Measurements from ENCODE around the gene EML6.
"Not testable (repeated sequence)": the region's sequence is repeated elsewhere in the genome, so short reads cannot be mapped to it uniquely, and the experiment has no call there.

The EML6 gene

DNA sequence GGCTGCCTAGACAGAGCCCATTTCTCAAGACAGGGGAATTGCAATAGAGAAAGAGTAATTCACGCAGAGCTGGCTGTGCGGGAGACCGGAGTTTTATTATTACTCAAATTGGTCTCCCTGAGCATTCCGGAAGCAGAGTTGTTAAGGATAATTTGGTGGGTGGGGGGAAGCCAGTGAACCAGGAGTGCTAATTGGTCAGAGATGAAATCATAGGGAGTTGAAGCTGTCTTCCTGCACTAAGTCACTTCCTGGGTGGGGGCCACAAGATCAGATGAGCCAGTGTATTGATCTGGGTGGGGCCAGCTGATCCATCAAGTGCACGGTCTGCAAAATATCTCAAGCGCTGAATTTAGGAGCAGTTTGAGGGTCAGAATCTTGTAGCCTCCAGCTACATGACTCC, 242.0 kb downstream of the EML6 start:
- no peak for DNase-seq (ENCODE audit: low read depth)

DNA sequence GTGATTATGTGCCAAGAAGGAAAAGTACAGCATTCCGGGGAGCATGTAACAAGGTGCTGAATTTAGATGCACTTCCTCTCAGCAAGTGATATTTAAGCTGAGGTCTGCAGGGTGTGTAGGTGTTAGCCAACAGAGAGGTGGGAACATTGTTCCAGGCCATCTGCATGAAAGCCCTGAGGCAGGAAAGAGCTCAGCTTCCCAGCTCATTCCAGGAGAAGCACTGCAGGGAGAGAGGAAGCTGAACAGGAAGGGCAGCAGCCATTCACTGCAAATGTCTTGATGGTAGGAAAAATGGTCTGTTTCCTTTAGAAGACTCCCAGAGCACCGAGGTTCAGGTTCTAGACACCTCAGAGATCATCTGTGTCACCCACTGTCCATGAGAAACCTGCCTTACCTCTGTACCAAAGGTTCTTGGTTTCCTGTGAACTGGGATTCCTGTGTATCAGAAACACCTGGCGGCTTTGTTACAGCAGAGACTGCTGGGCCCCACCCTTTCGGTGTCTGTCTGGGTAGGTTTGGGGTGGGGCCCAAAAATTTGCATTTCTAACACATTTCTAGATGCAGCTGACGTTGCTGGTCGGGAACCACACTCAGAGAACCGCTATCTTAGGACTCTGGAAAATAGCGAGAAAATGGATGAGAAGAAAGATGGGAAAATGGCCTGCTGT, 242.8 kb downstream of the EML6 start:
- no peak for DNase-seq (ENCODE audit: low read depth)

DNA sequence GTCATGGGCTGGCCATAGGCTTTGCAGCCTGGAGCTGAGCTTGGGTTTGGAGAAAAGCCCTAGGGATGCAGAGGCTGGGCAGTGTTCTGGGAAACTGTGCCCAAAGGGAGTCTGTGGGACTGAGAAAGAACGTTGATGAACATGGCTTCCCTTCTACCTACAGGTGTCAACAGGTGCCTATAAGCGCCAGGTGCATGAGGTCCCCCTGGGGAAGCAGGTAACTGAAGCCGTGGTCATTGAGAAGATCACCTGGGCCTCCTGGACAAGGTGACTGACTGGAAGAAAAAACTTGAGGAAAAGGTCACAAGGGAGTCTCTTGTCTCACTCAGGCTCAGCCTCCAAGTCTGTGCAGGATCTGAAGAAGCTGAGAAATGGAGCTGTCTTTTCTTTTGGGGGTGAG, 243.4 kb downstream of the EML6 start:
- no peak for DNase-seq (ENCODE audit: low read depth)

DNA sequence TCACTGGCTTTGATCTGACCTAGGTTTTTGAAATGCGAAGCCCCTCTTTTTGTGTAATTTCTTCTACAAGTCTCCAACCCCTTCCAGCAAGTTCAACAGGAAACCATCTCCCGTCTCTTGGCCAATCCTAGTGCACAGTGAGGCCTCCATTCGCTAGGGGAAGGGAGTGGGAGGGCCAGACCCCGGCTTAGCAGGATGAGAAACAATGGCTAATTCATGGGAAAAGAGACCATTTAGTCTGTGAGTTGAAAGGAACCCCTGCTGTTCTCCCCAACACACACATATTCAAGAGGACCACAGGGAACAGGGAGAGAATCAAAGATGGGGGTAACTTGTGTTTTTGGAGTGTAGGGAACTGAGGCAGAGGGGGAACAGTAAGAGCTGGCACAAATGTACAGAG, 243.8 kb downstream of the EML6 start:
- no peak for DNase-seq (ENCODE audit: low read depth)

DNA sequence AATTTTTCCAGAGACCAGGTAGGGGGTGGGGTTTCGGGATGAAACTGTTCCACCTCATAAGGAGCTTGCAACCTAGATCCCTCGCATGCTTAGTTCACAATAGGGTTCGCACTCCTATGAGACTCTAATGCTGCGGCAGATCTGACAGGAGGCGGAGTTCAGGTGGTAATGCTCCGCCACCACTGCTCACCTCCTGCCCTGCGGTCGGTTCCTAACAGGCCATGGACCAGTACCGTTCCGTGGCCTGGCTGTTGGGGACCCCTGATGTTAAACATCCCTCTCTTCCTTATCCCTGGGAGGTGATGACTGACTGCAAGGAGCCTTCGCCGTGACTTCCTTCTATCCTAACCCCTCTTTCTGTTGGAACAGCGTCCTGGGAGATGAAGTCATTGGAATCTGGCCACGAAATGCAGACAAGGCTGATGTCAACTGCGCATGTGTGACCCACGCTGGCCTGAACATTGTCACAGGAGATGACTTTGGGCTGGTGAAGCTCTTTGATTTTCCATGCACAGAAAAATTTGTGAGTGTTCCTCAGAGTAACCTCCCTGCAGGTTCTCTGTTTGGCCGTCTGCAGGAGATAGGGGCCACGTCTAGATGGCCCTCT, 244.4 kb downstream of the EML6 start:
- DNase-seq (ENCODE audit: low read depth) = no peak

DNA sequence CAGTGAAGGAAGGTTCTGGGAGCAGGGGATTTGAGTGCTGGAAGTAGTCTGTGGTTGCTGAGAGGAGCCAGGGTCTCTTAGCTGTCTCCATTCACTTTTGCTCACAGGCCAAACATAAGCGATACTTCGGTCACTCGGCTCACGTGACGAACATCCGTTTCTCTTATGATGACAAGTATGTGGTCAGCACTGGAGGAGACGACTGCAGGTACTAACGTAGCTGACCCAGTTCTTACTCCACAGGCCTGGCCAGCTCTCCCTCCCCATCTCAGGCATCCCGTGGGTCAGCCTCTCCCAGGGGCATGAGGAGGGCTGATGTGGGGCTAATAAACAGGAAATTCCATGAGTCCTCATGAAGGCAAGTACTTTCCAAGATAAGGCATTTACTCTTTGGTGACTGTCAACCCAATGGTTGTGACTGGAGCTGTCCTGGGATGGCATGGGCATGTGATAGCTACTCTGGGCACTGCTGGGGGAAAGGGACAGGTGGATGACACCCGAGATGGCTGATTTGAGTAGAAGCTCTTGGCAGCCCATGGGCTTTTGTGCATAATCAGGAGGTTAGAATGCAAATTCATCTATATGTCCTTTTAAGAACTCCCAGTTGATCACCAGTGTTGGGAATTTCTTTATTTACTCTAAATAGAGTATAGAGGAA, 245.2 kb downstream of the EML6 start:
- no peak for DNase-seq (ENCODE audit: low read depth)

DNA sequence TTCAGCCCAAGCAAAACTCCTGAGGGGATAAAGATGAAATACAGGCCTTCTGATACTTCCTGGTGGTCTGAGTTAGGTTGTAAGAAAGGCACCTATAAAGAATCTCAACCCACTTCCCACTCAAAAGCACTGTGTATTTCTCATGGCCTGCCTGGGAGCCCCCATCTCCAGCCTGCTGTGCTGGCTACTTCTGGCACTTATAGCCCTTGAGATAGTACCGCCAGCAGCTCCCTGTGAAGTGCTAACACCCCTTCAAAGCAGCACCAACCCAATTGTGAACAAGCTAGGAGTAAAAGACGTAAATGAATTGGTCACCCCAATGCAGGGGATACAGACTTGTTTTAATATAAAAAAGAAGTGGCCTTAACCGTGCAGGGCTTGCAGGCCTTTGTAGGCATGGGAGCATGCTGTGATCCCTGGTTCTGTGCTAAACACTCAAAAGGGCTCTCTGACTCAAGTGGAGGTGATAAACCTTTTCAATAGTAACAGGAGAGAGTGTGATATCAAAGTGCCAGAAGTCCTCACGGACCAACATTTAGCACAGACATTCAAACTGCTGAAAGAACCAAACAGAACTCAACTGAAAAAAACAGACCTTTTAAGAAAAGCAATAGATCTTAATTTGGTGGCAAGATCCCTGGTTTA, 246.0 kb downstream of the EML6 start:
- DNase-seq (ENCODE audit: low read depth) = no peak

DNA sequence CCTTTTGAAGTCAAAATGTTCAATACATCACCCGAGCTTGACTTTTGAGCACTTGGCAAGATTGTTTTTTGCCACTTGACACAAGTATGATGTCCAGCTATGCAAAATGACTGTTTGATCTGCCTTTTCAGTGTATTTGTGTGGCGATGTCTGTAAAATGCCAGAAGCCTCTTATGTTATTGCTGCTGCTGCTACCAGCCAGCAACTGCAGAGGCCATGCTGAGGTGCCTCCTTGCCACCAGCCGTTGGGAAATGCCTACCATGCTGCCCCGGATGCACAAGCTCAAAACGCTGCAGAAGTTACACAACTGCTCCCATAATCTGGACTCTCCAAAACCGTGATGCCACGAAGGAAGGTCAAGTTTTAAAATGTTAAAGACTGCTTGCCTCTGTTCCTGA, 246.5 kb downstream of the EML6 start:
- DNase-seq (ENCODE audit: low read depth) = no peak

DNA sequence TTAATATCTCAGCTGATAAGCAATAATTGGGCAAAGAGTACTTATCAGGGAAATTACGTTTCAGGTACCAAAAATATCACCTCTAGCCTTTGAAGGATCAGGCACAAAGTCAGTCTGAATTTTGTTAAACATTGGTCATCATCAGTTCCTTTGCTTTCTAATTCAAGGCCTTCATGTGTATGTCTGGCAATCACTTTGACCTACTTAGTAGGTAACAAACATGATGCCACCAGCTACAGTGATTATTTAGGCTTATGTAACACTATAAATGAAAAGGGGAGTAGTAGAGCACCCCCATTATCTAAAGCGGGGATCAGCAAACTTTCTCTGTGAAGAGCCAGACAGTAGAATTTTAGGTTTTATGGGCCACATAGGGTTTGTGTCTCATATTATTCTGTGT, 251.7 kb downstream of the EML6 start:
- no peak for DNase-seq (ENCODE audit: low read depth)

DNA sequence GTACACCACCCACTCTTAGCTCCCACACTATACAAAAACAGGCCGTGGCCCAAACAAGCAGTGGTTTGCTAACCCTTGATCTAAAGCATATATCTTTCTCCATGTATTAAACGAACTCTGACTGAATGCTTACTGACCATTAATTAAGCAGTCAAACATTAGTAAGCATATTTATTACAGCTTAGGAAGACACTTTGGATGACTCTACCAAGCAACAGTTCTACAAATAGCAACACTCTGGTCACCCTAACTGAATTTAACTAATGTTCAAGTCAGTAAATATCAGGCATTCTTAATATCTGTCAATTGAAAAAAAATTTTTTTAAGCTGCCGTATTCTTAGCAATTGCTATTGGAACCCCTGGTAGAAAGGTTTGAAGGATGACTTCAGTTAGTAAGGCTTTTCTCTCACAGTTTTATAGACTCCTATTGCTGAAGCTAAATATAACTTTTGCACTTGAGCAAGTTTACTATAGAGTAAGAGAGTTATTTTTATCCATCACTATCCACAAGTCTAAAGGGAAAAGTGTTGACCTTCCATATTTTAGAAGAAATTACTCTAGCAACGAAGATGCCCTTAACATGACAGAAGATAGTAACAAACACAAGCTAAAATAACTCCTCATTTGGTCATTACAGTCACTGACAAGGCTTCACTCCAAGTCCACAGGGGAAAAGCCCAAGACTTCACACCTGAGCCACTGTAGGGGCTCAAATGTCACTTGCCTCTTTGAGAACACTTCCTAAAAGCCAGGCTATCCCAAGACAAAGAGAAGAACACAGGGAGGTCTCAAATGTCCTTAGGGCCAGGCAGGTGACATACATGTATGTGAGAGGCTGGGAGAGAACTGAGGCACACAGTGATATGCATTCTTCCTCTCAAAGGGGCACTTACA, 252.4 kb downstream of the EML6 start:
- DNase-seq (ENCODE audit: low read depth) = no peak

DNA sequence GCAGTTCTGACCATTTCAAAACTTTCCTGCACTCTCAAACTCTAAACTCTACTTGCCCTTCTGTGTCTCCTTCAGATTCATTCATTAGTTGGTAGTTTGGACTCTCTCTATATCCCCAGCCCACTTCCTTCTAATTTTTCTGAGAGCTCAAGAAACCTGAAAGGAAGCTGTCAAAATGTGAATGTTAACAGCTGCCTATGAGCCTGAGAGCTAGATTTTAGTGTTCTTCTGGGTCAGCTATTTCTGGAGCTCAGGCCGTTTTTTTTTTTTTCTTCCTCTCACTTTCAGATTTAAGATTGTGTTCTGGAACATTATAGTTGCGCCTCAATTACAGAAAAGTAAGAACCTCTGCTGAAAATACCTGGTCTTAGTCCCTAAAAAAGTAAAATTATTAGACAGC, 253.7 kb downstream of the EML6 start:
- DNase-seq (ENCODE audit: low read depth) = no peak

DNA sequence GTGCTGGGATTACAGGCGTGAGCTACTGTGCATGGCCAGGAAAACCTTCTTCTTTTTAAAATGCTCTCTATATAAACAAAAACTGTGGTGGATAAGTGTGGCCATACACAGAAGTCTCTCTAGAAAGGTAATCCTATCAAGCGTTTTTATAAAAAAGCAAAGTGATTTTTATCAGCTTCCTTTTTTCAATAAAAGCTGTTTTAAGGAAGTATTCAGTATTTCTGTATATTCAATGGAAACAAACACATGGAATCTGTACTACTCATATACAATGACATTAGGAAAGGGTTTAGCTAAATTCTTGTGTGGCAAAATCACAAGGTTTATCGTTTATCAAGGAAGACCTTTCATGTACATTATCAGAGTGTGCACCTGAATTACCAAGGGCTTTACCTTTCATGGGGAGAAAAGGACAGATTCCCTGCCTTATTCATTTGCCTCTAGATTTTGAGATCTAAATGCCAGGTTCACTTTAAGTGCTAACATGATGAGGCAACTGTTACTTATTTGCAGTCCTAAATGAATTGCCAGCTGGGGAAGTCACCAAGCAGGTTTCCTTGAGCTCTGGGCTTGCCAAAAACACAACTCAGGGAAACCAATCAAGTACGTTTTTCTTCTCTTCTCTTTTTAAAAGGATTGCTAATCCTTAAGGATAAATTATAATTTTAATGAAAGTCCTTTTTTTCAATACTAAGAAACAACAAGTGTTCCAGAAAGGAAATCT, 256.0 kb downstream of the EML6 start:
- DNase-seq (ENCODE audit: low read depth) = no peak

DNA sequence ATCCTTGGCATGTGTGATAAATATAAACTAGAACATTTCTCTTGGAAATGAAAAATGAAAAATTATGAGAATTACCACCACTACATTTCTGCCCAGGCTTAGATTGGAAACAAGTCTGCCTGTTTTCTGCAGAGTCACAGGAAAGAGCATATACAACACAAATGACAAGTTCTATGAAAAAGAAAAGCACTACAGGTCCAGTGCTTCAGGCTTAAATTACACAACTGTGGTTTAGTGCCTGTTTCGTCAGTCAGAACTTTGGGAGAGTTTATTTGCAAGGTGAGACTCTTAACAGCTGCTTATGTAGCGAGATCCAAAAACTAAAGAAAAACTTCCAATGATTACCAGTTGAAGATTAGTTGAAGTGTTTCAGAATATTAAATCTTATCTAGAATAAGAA, 257.9 kb downstream of the EML6 start:
- DNase-seq (ENCODE audit: low read depth) = no peak

DNA sequence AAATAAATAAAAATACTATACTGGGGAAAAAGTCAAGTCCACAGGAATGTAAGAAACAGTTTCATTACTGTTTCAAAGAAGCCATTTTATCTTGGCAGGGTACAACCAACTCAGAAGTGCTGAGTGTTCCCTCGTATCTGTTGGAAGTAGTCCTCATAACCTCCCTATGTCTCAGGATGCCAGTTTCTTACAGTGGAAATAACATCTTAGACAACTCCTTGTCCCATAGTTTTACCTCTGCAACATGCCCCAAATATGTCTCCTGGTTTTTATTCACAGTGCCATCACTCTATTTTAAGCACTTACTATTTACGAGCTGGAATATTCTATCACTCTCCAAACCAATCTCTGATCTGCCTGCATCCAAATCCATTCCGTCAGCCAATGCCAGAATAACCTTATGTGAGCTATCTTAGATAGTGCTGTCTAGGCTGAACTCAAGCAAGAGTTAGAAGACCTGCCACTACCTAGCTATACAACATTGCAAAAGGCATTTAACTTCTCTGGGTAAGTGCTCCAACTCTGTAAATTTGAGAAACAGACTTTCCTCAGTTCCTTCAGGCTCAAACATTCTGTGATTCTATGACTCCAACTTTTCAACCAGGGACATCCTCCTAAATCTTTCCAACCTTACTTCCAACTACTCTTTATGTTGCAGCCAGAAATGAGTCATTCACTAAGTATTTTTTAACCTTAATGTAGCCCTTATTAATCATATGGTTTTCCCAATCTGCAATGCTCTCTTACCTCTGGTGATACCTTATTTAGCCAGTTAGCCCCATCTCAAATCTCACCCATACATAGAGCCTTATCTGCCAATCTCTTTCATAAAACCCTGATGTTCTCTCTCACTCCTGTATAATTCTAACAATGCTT, 260.1 kb downstream of the EML6 start:
- no peak for DNase-seq (ENCODE audit: low read depth)

DNA sequence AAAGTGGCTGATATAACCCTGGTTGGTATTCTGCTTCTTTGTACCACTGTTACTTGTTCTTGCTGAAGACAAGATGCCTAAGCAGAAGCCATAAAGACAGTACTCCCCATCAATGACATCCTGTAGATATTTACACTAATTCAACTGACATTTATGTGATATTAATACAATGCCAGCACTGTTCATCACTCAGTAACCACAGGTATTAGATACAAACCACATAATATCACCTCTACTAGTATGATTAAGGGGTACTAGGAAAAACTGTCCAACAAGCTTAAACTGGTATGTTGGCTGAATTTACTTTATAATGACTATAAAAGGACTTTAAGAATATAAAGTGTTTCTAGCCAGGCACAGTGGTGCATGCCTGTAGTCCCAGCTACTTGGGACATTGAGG, 261.0 kb downstream of the EML6 start:
- no peak for DNase-seq (ENCODE audit: low read depth)

DNA sequence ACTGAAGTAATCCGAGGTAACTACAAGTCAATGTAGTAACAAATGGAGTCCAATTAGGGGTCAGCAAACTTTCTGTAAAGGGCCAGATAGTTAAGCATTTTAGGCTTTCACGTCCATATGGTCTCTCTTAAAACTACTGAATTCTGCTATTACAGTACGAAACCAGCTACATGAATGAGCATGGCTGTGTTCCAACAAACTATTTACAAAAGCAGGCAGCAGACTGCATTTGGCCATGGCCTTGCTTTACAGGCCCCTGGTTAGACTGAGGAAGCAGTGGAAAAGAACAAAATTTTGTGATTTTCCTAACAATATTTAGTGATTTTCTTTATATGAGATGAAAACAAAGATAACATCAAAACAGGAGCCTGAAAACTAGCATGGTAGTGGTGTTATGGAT, 262.8 kb downstream of the EML6 start:
- DNase-seq (ENCODE audit: low read depth) = no peak

DNA sequence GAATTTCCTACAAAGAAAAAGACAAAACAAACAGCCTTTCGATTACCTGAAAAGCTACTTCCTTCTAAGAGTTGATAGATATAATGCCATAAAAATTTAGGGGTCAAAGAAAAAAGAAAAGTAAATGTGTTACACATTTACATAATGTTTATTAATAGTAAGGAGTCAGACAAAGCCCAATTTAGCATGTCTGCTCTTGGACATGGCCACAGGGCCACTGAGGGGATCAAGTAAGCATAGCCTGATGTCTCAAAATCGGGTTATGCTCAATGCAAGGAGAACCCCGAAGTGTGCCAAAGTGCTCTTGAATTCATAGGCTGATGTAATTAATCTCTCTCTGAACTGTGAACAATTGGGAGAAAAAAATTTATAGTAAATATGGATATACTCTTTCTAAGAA, 265.1 kb downstream of the EML6 start:
- no peak for DNase-seq (ENCODE audit: low read depth)

DNA sequence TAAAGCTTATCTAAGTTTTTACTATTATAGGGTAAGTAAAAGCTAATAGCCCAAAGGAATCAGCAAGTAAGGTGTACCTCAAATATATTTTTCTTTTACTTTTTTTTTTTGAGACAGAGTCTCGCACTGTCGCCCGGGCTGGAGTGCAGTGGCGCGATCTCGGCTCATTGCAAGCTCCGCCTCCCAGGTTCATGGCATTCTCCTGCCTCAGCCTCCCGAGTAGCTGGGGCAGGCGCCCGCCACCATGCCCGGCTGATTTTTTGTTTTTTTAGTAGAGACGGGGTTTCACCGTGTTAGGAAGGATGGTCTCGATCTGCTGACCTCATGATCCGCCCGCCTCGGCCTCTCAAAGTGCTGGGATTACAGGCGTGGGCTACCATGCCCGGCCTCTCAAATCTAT, 267.2 kb downstream of the EML6 start:
- DNase-seq (ENCODE audit: low read depth) = not testable (repeated sequence)

DNA sequence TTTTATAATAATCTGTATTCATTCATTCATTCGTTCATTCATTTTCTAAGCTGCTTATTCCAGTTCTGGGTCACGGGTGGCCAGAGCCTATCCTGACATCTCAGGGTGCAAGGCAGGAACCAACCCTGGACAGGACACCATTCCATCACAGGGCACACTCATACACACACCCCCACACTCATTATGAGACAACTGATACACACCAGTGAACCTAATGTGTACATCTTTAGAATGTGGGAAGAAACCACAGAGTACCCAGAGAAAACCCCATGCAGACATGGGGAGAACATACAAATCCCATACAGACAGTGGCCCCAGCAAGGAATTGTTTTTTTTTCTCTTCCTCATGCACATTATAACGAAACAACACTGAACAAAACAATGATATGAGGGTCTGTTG, 272.1 kb downstream of the EML6 start:
- no peak for DNase-seq (ENCODE audit: low read depth)

DNA sequence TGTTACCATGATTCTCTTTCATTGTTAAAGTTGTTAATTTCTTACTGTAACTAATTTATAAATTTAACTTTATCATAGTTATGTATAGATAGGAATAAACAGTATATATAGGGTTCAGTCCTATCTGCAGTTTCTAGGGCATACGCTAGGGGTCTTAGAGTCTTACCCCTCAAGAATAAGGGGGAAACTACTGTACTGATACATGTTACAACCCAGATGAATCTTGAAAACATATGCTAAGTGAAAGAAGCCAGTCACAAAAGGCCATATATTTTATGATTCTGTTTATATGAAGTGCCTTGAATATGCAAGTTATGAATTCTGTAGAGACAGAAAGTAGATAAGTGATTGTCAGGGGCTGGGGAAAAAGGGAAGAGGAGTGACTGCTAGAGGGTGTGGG, 274.4 kb downstream of the EML6 start:
- no peak for DNase-seq (ENCODE audit: low read depth)

DNA sequence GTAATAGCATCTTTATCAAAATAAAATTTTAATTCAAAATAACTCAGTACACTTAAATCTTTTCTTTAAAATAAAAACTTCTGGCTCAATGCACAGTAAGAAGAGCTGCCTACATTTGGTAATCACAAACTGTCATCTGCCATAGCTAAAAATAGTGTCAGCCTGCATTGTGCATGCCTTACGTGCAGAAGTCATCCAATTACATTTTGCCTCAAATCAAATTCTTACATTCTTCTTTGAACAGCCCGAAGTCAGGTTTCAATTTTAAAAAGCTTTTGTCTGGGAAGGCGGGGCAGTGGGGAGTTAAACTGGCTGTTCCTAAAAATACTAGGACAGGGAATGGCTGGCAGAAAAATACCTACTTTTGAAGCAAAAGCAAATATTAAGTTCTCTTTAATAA, 275.7 kb downstream of the EML6 start:
- DNase-seq (ENCODE audit: low read depth) = no peak
